ENCODE results near the gene ANKRD29. TPM values are rescaled to one million over a fixed set of nuclear protein-coding genes. Genes with fewer than 3 reads are reported as not detected.

Gene ANKRD29
- polyA plus RNA-seq: 10 to 100 TPM in 1 of 3 donors, 1 to 10 TPM in 1, under 1 TPM in 1; 0.92 to 14.4 (median 9.9) TPM

GRCh38 chr18:23662309-23663263 is at the start of gene ANKRD29:
ANKRD29 (minus strand) TSS chr18:23662911; CDS start chr18:23662730, 181 bp downstream.
- 1% methylated on average over 43 to 84 of the region's 86 CpGs for WGBS, 3 donors
- no peak within 1 kb of the TSS for H3K27ac ChIP-seq (ENCODE audit: low read depth, low read length)

- H3K27ac ChIP-seq (ENCODE audit: low read depth, low read length): no peak overlapping the region
- WGBS, 3 donors: 47 to 88% (median 52%) methylated on average over 3 of the region's 3 CpGs
Measured at GRCh38 chr18:23712445-23712844, 49.7 kb upstream of the ANKRD29 start.

GRCh38 chr18:23711426-23711825 is 48.7 kb upstream of the ANKRD29 start:
- no peak overlapping the region for H3K27ac ChIP-seq (ENCODE audit: low read depth, low read length)
- 56 to 93% (median 91%) methylated on average over 1 of the region's 1 CpG for WGBS, 3 donors

- WGBS, 3 donors: 57 to 99% (median 91%) methylated on average over 1 of the region's 1 CpG
- H3K27ac ChIP-seq (ENCODE audit: low read depth, low read length): no peak overlapping the region
Measured at GRCh38 chr18:23710946-23711345, 48.2 kb upstream of the ANKRD29 start.

GRCh38 chr18:23710068-23710527 is 47.4 kb upstream of the ANKRD29 start:
- WGBS, 3 donors: 78 to 94% (median 90%) methylated on average over 17 of the region's 17 CpGs

GRCh38 chr18:23706971-23707640 is 44.4 kb upstream of the ANKRD29 start:
- WGBS, 3 donors: 98 to 100% (median 99%) methylated on average over 3 of the region's 3 CpGs
- no peak overlapping the region for H3K27ac ChIP-seq (ENCODE audit: low read depth, low read length)

More at GRCh38 chr18:23710068-23710527, 47.4 kb upstream of the ANKRD29 start:
- H3K27ac ChIP-seq (ENCODE audit: low read depth, low read length): no peak overlapping the region

- H3K27ac ChIP-seq (ENCODE audit: low read depth, low read length): no peak overlapping the region
Measured at GRCh38 chr18:23704806-23705205, 42.1 kb upstream of the ANKRD29 start.

- WGBS, 3 donors: 26 to 74% (median 61%) methylated on average over 6 of the region's 6 CpGs
- H3K27ac ChIP-seq (ENCODE audit: low read depth, low read length): no peak overlapping the region
Measured at GRCh38 chr18:23703987-23704384, 41.3 kb upstream of the ANKRD29 start.

GRCh38 chr18:23703057-23703986 is 40.6 kb upstream of the ANKRD29 start:
- no peak overlapping the region for H3K27ac ChIP-seq (ENCODE audit: low read depth, low read length)
- WGBS, 3 donors: 49 to 54% (median 51%) methylated on average over 6 of the region's 6 CpGs

GRCh38 chr18:23702606-23703005 is 39.9 kb upstream of the ANKRD29 start:
- no peak overlapping the region for H3K27ac ChIP-seq (ENCODE audit: low read depth, low read length)
- WGBS, 3 donors: 79 to 89% (median 86%) methylated on average over 4 of the region's 4 CpGs

GRCh38 chr18:23701544-23702064 is 38.9 kb upstream of the ANKRD29 start:
- H3K27ac ChIP-seq (ENCODE audit: low read depth, low read length): no peak overlapping the region
- 88 to 91% (median 90%) methylated on average over 8 of the region's 8 CpGs for WGBS, 3 donors

- no peak overlapping the region for H3K27ac ChIP-seq (ENCODE audit: low read depth, low read length)
- 50 to 79% (median 50%) methylated on average over 2 of the region's 2 CpGs for WGBS, 3 donors
Measured at GRCh38 chr18:23701017-23701416, 38.3 kb upstream of the ANKRD29 start.

- H3K27ac ChIP-seq (ENCODE audit: low read depth, low read length): no peak overlapping the region
- WGBS, 3 donors: 93 to 94% (median 93%) methylated on average over 4 of the region's 4 CpGs
Measured at GRCh38 chr18:23694637-23695430, 32.1 kb upstream of the ANKRD29 start.

GRCh38 chr18:23693846-23694245 is 31.1 kb upstream of the ANKRD29 start:
- WGBS, 3 donors: 61 to 94% (median 92%) methylated on average over 2 of the region's 2 CpGs
- H3K27ac ChIP-seq (ENCODE audit: low read depth, low read length): no peak overlapping the region

GRCh38 chr18:23690505-23691068 is 27.9 kb upstream of the ANKRD29 start:
- H3K27ac ChIP-seq (ENCODE audit: low read depth, low read length): no peak overlapping the region
- 60 to 74% (median 69%) methylated on average over 21 of the region's 21 CpGs for WGBS, 3 donors

- H3K27ac ChIP-seq (ENCODE audit: low read depth, low read length): no peak overlapping the region
- 2 to 3% (median 3%) methylated on average over 55 to 85 of the region's 85 CpGs for WGBS, 3 donors
Measured at GRCh38 chr18:23689616-23690504, 27.1 kb upstream of the ANKRD29 start.

Measured in adipose tissue (tissue), 3 donors.